AG10803 (cell line): ENCODE measurements around the gene STK32B.

ENCODE experiments used
- DNase-seq: peaks from one replicate; pipeline ENCODE4 v3.0.0; 2010; ENCODE audit warnings: low read depth
- H3K4me3 ChIP-seq: 2 replicates; pipeline ENCODE4 v1.5.1; 2011; ENCODE audit warnings: mild to moderate bottlenecking, low read length, control low read depth
- CTCF ChIP-seq: conservative IDR thresholded peaks from 2 replicates; pipeline ENCODE4 v1.5.1; 2011; ENCODE audit warnings: mild to moderate bottlenecking, low read length, control low read depth, inconsistent platforms

The STK32B gene

GRCh38 chr4:5082376-5082775, 31.1 kb downstream of the STK32B start:
- TF ChIP-seq CTCF, result no peak
- no peak for DNase-seq
- H3K4me3 ChIP-seq, result no peak overlapping the region

- no peak for TF ChIP-seq CTCF
- H3K4me3 ChIP-seq, result no peak overlapping the region
- DNase-seq, result peak; percentile 29
Measured at GRCh38 chr4:5084911-5085475, 33.7 kb downstream of the STK32B start.

GRCh38 chr4:5086535-5086934, 35.3 kb downstream of the STK32B start:
- no peak for DNase-seq
- no peak overlapping the region for H3K4me3 ChIP-seq
- TF ChIP-seq CTCF, result no peak

GRCh38 chr4:5096261-5096660, 45.0 kb downstream of the STK32B start:
- H3K4me3 ChIP-seq, result no peak overlapping the region
- TF ChIP-seq CTCF, result no peak
- no peak for DNase-seq

GRCh38 chr4:5098176-5098575, 46.9 kb downstream of the STK32B start:
- no peak overlapping the region for H3K4me3 ChIP-seq
- no peak for DNase-seq
- no peak for TF ChIP-seq CTCF

GRCh38 chr4:5100336-5100735, 49.1 kb downstream of the STK32B start:
- H3K4me3 ChIP-seq, result no peak overlapping the region
- no peak for TF ChIP-seq CTCF
- no peak for DNase-seq

- TF ChIP-seq CTCF, result no peak
- H3K4me3 ChIP-seq, result no peak overlapping the region
- no peak for DNase-seq
Measured at GRCh38 chr4:5100986-5101385, 49.7 kb downstream of the STK32B start.
